ENCODE data around the gene TNFAIP6. TPM values are rescaled to one million over a fixed set of nuclear protein-coding genes. Genes with fewer than 3 reads are reported as not detected.

TNFAIP6 gene
- total RNA-seq, 1 experiment from 2014 or later, result not detected

GRCh38 chr2:151394509-151394908, 37.1 kb downstream of the TNFAIP6 start:
- Histone ChIP-seq H3K9me3 (no peaks in the 10 kb centered on the region), H3K4me3 (ENCODE audit: low read depth, low read length) (no peak overlapping the region), H3K36me3 (ENCODE audit: control insufficient read depth, insufficient read depth, low read length) (no peaks in the 10 kb centered on the region), H3K27me3 (replicated peaks; ENCODE audit: control insufficient read depth, insufficient read depth, low read length) (no peaks in the 10 kb centered on the region), H3K4me1 (no peaks in the 10 kb centered on the region)
- Mint-ChIP-seq H3K4me1 (ENCODE audit: low read depth, unreplicated experiment) (no peaks in the 10 kb centered on the region), H3K9me3 (ENCODE audit: unreplicated experiment) (no peaks in the 10 kb centered on the region), H3K27ac (ENCODE audit: unreplicated experiment) (no peak overlapping the region), H3K36me3 (ENCODE audit: insufficient read depth, unreplicated experiment) (no peaks in the 10 kb centered on the region), H3K4me3 (ENCODE audit: unreplicated experiment) (no peak overlapping the region), H3K27me3 (ENCODE audit: insufficient read depth, unreplicated experiment) (no peaks in the 10 kb centered on the region)
- TF ChIP-seq, protein P1, sequence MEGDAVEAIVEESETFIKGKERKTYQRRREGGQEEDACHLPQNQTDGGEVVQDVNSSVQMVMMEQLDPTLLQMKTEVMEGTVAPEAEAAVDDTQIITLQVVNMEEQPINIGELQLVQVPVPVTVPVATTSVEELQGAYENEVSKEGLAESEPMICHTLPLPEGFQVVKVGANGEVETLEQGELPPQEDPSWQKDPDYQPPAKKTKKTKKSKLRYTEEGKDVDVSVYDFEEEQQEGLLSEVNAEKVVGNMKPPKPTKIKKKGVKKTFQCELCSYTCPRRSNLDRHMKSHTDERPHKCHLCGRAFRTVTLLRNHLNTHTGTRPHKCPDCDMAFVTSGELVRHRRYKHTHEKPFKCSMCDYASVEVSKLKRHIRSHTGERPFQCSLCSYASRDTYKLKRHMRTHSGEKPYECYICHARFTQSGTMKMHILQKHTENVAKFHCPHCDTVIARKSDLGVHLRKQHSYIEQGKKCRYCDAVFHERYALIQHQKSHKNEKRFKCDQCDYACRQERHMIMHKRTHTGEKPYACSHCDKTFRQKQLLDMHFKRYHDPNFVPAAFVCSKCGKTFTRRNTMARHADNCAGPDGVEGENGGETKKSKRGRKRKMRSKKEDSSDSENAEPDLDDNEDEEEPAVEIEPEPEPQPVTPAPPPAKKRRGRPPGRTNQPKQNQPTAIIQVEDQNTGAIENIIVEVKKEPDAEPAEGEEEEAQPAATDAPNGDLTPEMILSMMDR (IDR thresholded peaks at IDR 0.05; ENCODE audit: insufficient read depth in 1 of 2, low read depth in 1 of 2, low read length in 1 of 2, severe bottlenecking in 1 of 2, unreplicated experiment in 1 of 2), result no peak
- ChIA-PET POLR2A (no interaction called here), CTCF (no interaction called here)
- intact Hi-C loops (cut with micrococcal nuclease; ENCODE audit: unreplicated experiment), result no loop called here
- DNase-seq, result no peak
- no TSS peak for BruUV-seq (replicated peaks)

DNA sequence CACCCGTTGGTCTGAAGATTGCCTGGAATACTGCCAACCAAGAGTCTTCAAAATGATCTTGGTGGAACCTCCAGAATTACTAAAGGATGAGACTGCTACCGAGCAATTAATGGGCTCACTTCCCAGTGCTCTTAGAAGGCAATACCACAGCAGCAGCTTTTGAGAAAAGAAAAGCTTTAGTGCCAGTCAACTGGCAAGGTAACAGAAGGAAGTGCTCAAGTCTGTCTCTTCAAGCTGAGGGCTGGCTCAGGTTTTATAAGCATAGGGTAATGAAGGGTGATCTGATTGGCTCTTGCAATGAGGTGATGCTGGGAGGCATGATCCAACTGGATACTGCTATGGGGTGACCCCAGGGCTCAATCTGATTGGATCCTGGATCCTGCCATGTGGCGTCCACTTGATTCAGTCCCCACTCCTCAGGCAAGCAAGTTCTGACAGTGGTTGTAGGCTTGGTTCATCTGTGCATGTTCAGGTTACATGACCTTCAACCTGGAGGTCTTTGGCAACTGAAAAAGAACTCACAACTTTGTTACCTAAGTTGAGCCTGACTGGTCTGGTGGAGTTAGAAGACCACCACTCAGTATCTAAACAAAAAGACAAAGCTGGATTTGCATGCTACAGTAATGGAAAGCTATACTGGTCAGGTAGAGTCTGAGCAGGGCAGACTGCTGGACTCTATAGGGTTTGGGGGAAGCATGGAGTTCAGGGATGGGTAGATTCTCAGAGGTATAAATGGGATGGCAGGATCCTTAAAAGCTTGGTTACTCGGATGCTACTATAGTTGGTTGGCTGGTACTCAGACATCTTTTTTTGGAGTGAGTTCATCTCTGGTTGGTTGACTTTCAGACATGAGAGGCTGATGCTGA, 38.4 kb downstream of the TNFAIP6 start:
- POLR2A ChIA-PET, result no interaction called here
- no TSS peak for BruUV-seq (replicated peaks)

GRCh38 chr2:151399981-151400380, 42.6 kb downstream of the TNFAIP6 start:
- Histone ChIP-seq H3K27me3 (replicated peaks; ENCODE audit: control insufficient read depth, insufficient read depth, low read length) (no peaks in the 10 kb centered on the region), H3K9me3 (no peaks in the 10 kb centered on the region), H3K4me3 (ENCODE audit: low read depth, low read length) (no peak overlapping the region), H3K4me1 (no peaks in the 10 kb centered on the region), H3K36me3 (ENCODE audit: control insufficient read depth, insufficient read depth, low read length) (no peaks in the 10 kb centered on the region)
- Mint-ChIP-seq H3K4me1 (ENCODE audit: low read depth, unreplicated experiment) (no peaks in the 10 kb centered on the region), H3K9me3 (ENCODE audit: unreplicated experiment) (no peaks in the 10 kb centered on the region), H3K36me3 (ENCODE audit: insufficient read depth, unreplicated experiment) (no peaks in the 10 kb centered on the region), H3K27me3 (ENCODE audit: insufficient read depth, unreplicated experiment) (no peaks in the 10 kb centered on the region), H3K27ac (ENCODE audit: unreplicated experiment) (no peak overlapping the region), H3K4me3 (ENCODE audit: unreplicated experiment) (no peak overlapping the region)
- intact Hi-C loops (cut with micrococcal nuclease; ENCODE audit: unreplicated experiment), result no loop called here
- TF ChIP-seq, protein P1 (IDR thresholded peaks at IDR 0.05; ENCODE audit: insufficient read depth in 1 of 2, low read depth in 1 of 2, low read length in 1 of 2, severe bottlenecking in 1 of 2, unreplicated experiment in 1 of 2), result no peak
- no peak for DNase-seq
- POLR2A ChIA-PET, result no interaction called here
- BruUV-seq (replicated peaks), result no TSS peak
- CTCF ChIA-PET, result no interaction called here

More for the DNA sequence above, 38.4 kb downstream of the TNFAIP6 start:
- H3K27ac Mint-ChIP-seq (ENCODE audit: unreplicated experiment), result no peak overlapping the region
- no peaks in the 10 kb centered on the region for H3K27me3 Mint-ChIP-seq (ENCODE audit: insufficient read depth, unreplicated experiment)
- intact Hi-C loops (cut with micrococcal nuclease; ENCODE audit: unreplicated experiment), result no loop called here
- H3K36me3 Mint-ChIP-seq (ENCODE audit: insufficient read depth, unreplicated experiment), result no peaks in the 10 kb centered on the region
- TF ChIP-seq, protein P1 (IDR thresholded peaks at IDR 0.05; ENCODE audit: insufficient read depth in 1 of 2, low read depth in 1 of 2, low read length in 1 of 2, severe bottlenecking in 1 of 2, unreplicated experiment in 1 of 2), result no peak
- H3K36me3 ChIP-seq (ENCODE audit: control insufficient read depth, insufficient read depth, low read length), result no peaks in the 10 kb centered on the region
- DNase-seq, result no peak
- H3K4me1 Mint-ChIP-seq (ENCODE audit: low read depth, unreplicated experiment), result no peaks in the 10 kb centered on the region
- CTCF ChIA-PET, result no interaction called here
- H3K4me3 Mint-ChIP-seq (ENCODE audit: unreplicated experiment), result no peak overlapping the region
- H3K9me3 ChIP-seq, result no peaks in the 10 kb centered on the region
- H3K4me1 ChIP-seq, result no peaks in the 10 kb centered on the region
- H3K27me3 ChIP-seq (replicated peaks; ENCODE audit: control insufficient read depth, insufficient read depth, low read length), result no peaks in the 10 kb centered on the region
- no peak overlapping the region for H3K4me3 ChIP-seq (ENCODE audit: low read depth, low read length)
- H3K9me3 Mint-ChIP-seq (ENCODE audit: unreplicated experiment), result no peaks in the 10 kb centered on the region

All from Caco-2 (cell line).